Midbrain (tissue), 1 donor: Measurements from ENCODE around the gene FCRL5.
"Not testable (repeated sequence)": the region's sequence is repeated elsewhere in the genome, so short reads cannot be mapped to it uniquely, and the experiment has no call there.

Experiments
- DNase-seq: peaks from one replicate; lab custom pipeline; 2025; lab: John Stamatoyannopoulos, UW

The FCRL5 gene

GRCh38 chr1:157487504-157487903 lies 64.8 kb downstream of the FCRL5 start:
- DNase-seq: no peak

- no peak for DNase-seq
Measured at GRCh38 chr1:157487096-157487495, 65.2 kb downstream of the FCRL5 start.

- DNase-seq: not testable (repeated sequence)
Measured at GRCh38 chr1:157486400-157486799, 65.9 kb downstream of the FCRL5 start.

GRCh38 chr1:157485793-157486192 lies 66.5 kb downstream of the FCRL5 start:
- DNase-seq: no peak

GRCh38 chr1:157484573-157484972 lies 67.7 kb downstream of the FCRL5 start:
- no peak for DNase-seq

GRCh38 chr1:157483635-157484034 lies 68.7 kb downstream of the FCRL5 start:
- no peak for DNase-seq

- DNase-seq: no peak
Measured at GRCh38 chr1:157482717-157483116, 69.6 kb downstream of the FCRL5 start.

- DNase-seq: no peak
Measured at GRCh38 chr1:157482174-157482573, 70.1 kb downstream of the FCRL5 start.

- no peak for DNase-seq
Measured at GRCh38 chr1:157478030-157478429, 74.3 kb downstream of the FCRL5 start.

GRCh38 chr1:157477419-157477818 lies 74.9 kb downstream of the FCRL5 start:
- no peak for DNase-seq

GRCh38 chr1:157472959-157473358 lies 79.4 kb downstream of the FCRL5 start:
- no peak for DNase-seq

GRCh38 chr1:157472056-157472701 lies 80.1 kb downstream of the FCRL5 start:
- DNase-seq: no peak

GRCh38 chr1:157471531-157471930 lies 80.8 kb downstream of the FCRL5 start:
- no peak for DNase-seq

GRCh38 chr1:157469752-157470675 lies 82.3 kb downstream of the FCRL5 start:
- no peak for DNase-seq

GRCh38 chr1:157469300-157469699 lies 83.0 kb downstream of the FCRL5 start:
- no peak for DNase-seq

- no peak for DNase-seq
Measured at GRCh38 chr1:157466011-157466410, 86.3 kb downstream of the FCRL5 start.
